D341Med (cell line): ENCODE measurements around the gene ITGBL1.

ENCODE experiments used
- DNase-seq: peaks from one replicate; pipeline ENCODE4 v3.0.0; 2012; ENCODE audit warnings: low spot score

The ITGBL1 gene

DNA sequence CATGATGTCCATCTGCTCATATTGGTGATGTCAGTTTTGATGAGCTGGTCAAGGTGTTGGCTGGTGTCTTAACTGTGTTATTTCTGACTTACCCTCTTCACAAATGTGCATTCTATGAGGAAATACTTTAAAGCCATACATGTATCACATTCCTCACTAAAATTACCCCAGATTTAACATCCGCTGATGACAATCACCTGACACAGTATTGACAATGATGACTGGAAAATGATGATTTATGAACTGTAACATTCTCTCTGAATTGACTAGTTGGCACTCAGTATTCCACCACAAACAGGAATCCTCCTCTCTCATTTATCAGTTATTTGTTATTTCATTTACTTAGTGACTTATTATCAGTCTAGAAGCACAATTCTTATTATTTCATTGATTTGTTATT, 117.3 kb downstream of the ITGBL1 start:
- no peak for DNase-seq

DNA sequence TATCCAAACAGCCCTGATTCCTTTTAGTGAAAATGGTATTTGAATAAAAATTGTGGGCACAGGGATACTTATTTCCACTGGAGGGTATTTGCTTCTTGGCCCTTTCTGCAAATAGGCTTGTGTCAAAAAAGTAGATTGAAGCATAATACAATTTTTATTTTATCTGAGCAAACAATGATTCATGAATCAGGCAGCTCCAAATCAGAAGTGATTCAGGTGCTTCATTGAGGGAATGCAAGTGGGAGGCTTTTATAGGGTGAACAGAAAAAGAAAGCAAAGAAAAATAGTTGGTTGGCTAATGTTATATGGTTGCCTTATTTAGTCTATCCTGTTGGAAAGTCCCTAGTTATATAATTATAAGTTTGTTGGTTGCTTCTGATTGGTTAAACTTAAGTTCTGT, 117.9 kb downstream of the ITGBL1 start:
- no peak for DNase-seq

DNA sequence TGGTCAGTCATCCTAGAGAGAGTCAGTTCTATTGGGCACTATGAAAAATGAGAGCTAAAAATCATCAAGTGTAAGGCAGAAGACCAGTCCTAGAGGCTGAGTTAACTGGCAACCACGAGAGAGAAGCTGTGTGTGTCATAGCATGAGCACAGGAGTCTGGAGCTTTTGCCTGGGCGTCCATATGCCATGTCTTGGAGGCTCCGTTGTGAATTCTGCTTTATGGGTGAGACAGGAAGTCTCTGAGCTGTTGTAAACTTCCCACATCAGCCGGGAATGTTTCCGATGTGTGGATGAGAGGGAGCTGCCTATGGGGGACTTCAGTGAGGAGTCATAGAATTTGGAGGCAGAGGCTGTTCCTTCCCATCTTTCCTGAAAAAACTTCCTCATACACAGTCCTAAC, 120.0 kb downstream of the ITGBL1 start:
- DNase-seq, result no peak

DNA sequence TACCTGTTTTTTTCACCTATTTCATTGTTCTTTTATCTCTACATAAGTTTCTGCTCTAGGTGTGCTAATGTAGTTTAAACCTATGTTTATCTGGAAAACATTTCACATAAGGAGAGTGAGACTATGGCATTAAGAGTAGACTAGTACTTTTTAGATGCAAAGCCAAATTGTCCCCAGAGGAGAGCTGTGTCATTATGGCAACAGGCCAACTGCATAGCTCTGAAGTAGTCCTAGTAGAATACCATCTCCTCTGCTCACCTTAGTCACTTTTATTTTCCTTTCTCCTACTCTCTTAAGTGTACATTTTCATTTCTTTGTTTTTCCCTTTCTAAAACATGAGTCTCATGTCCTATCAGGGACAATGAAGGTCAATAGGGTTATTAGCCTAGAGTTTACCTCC, 123.1 kb downstream of the ITGBL1 start:
- DNase-seq, result no peak

DNA sequence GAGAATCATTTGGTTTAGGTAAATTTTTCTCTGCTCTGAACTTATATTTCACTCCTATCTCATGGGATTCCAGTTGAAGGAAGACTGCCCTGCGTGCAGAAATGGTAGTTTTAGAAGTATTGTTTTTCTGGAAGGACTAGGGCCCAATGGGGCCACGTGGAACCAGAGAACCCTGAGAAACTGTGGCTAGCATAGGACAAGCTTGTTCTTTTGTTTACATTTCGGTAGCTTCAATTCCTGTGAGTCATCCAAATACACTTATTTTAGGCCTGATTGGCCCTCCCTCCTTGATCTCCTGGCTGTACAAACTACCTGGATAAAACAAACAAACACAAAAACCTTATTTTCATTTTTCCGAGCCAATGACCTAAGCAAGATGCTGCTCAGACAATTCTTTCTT, 124.0 kb downstream of the ITGBL1 start:
- DNase-seq, result no peak

DNA sequence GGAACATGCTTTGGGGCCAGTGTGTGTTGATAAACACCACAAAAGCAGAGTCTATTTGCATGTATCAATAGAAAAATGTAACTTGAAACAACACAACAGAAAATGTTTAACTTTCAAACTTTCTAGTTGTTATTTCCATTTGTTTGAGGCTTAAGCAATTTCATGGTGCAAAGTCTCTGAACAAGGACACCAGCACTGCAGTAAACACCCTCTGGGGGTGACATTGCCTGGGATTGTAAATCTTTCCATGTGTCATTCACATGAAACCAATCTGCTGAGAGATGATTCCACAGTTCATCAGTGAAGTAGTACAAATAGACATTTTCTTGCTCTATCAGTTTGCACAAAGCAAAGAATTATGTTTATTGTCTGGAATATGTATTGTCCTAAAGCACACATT, 124.5 kb downstream of the ITGBL1 start:
- DNase-seq, result no peak

DNA sequence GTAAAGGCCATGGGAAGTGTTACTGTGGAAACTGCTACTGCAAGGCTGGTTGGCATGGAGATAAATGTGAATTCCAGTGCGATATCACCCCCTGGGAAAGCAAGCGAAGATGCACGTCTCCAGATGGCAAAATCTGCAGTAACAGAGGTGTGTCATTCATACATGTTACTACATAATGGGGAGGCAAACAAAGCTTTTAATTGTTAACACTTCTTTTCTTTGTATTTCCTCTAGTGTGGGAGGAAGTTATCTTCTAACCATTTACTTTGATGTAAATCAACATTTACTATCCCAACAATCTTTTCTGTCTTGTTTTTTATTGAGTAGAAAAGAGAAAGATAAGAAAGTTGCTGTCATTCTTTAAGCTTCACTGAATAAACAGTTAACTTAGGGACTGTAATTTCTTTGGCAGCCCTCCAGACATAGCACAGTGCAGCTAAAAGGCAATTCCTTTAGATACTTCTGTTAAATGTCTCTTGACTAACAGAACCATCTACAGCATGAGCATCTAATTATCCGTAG, 126.9 kb downstream of the ITGBL1 start:
- no peak for DNase-seq

DNA sequence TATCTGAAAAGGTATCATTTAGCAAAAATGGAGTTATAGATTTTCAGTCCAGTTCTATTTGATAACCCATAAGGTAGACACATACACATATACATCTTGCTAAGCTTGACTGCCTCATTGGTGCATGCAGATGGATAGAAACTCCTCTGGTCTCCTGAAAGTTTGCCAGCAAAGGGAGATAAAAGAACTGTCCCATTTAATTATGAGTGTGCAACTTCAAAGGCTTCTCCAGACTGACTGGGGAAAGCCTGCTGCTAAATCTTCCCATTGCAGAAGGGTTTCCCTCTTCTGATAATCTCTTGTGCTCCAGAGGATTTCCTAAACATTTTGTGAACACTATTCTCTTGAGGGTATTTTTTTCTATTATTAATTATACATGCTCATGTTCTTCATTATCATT, 131.9 kb downstream of the ITGBL1 start:
- no peak for DNase-seq

DNA sequence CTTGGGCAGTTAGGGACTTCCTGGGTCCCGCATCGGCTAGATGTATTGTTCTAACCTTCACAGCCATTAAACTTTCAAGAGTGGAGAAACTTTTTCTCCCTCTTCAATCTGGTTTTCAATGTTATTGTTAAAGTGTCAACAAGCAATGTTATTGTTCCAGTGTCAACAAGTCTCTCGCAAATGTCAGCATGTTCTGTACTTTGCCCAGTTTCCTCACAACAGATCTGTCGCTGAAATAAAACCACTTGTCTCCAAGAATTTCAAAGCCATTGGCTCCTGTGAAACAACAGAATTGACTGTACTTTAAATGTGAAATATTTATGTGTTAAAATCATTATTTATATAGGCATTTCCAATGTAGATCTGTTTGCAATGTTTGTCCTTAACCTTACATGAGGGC, 138.0 kb downstream of the ITGBL1 start:
- DNase-seq, result no peak

DNA sequence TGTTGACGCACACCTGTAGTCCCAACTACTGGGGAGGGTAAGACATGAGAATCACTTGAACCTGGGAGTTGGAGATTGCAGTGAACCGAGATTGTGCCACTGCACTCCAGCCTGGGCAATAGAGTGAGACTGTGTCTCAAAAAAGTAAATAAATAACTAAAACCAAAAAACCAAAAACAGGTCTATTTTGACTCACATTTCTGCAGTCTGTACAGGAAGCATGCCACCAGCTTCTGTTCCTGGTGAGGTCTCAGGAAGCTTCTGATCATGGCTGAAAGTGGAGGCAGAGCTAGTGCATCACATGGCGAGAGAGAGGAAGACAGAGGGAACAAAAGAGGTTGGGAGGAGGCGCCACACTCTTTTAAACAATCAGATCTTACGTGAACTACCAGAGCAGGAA, 142.5 kb downstream of the ITGBL1 start:
- DNase-seq, result no peak

DNA sequence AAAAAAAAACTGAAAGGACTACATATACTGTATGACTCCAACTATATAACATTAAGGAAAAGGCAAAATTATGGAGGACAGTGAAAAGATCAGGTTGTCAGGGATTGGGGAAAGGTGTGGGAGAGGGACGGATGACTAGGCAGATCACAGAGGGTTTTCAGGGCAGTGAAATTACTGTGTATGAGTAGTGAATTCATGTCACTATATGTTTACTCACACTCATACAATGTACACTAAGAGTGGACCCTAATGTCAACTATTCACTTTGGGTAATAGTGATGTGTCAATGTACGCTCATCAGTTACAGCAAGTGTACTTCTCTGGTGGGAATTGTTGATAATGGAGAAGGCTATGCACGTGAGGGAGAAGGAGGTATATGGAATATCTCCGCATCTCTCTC, 144.3 kb downstream of the ITGBL1 start:
- no peak for DNase-seq

DNA sequence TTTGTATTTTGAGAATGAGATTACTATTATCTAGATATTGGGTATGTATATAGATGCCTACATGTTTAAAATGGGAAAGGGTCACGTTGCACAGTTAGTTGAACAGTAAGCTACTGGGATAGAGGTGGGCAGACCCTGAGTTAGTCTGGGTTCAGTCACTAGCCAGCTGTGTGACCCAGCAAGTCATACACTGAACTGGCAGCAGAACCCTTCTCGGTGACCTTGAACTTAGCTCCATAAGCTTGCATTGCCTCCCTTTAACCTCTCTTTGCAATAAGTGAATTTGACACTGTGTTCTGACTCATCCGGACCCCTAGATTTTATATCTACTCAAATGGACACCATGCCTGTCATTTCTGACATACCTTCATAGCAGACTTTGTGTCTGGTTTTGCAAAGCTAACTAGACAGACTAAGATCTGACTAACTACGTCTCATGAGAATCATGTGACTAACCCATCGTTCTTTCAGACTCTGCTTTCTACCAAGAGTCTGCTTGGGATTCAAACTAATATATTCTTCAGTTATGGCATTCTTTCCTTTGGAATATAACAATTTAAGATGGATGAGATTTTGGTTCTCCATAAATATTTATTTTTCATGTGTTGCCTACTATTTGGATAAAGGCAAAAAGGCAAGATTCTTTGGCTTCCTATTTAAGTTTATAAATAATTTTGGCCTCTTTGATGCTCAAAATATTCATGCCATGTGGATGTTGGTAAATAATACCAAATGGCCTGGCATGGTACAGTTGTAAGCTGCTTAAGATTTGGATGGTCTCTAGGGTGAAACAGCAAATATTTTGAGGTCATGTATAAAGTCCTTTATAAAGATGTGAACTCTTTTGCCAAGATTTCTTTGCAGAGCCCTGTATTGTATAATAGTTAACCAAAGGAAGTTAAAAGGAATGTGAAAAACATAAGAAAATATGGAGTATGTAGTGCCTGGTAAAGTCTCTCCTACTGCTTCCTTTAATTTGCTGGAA, 159.3 kb downstream of the ITGBL1 start:
- DNase-seq, result no peak

DNA sequence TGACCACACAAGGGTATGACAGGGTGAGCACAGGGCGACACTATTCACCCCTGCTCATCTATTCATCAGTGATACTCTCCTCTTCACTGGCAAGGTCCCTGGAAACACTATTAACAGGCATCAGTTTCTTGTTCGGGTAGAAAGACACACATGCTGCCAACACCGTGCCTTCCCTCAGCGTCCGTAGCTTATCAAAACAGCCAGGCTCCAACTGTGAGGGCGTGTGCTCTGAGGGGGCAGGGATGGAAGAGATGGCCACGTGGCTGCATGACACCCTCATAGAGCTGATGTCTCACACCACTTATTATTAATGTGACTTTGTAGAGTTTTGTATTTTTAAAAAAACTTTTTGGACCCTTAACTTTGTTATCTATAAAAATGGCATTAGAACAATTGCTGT, 160.3 kb downstream of the ITGBL1 start:
- no peak for DNase-seq

DNA sequence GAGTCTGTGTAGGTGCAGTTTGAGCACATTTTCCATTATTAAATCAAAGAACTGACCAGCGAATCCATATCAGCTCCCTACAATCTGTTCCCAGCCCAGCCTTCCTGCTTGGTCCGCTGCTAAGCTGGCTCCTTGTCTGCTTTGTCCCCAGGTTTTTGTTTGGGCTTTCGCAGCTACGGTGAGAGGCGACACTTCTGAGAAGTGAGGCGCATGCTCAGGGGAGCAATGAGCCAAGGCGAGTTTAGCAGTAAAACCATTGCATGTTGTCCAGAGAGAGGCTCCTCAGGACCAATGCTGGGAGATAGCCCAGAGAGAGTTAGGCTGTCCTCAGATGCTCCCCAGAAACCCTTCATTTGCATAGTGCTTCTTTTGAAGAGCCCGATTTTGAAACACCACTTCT, 162.0 kb downstream of the ITGBL1 start:
- DNase-seq, result no peak

DNA sequence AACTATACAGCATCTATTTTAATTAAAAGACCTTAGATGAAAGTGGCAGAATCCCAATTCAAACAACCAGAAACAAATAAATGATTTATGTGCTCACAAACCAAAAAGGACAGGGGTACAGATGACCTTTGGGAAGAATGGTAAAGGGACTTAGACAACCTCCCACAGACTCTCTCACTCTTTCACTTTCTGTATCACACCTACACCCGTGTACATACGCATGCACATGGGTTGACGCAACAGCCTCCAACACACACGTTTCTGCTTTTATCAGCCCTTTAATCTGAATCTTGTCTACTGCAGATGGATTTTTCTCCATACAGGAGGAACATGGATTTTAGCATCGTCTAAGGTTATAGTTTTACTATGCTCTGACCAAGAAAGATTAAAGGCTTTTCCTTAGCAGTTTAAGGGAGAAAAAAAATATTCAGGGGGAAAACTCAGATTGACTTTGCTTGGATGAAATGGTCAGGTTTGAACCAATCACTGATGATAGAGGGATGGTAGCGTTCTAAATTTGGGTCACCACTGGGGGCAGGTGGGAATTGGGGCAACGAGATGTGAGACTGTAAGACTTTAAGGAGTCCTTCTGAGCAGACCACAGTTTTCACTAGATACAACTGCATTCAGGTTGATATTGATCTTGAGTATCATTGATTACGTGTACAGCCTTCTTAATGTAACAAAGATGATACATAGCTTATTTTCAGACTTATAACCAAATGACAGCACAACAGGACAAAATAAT, 166.1 kb downstream of the ITGBL1 start:
- no peak for DNase-seq

DNA sequence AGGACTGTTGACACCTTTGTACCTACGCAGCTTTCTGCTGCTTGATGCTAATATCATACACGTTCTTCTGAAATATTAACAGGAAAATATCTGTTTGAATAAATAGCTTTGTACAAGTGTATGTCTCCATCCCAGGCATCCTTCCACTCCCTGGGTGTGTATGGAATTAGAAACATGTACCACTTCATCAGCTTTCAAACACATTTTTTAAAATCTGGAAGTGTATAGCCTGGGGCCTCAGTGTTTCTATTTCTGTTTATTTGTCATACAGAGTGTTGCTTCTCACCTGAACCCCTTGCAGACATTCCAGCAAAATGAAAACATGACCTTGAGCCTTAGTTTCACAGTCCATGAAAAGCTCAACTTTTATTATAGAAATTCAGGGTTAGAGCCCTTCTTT, 168.6 kb downstream of the ITGBL1 start:
- DNase-seq, result no peak

DNA sequence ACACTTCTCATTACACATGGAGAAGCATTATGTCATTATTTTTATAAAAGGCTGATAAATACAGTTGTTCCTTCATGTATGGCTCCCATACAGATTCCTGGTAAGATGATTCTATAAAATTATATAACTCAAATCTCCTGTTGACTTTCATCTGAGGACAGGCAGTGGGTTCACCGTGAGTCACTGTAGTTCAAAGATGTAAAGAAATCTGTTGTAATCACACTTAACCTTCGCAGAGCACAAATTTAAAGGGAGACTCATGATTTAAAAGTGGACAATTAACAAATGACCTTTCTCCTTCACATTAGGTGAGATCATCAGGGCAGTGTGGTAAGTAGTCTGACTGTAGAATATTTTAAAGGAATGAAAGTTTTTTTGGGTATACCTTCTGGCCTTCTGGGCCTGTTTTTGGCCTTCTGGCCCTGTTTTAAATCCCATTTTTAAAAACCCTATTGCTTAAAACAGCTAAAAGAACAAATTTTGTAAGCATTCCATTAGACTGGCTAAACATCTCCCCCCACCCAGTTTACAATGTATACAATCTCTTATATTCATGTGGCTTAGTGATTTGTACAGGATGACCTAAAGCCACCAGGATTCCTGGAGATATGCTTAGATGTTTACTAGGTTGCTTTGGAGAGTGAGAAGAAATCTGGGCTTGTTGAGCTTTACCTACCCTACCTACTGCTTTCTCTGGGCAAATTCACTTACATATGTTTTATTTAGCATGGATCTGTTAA, 171.2 kb downstream of the ITGBL1 start:
- no peak for DNase-seq

DNA sequence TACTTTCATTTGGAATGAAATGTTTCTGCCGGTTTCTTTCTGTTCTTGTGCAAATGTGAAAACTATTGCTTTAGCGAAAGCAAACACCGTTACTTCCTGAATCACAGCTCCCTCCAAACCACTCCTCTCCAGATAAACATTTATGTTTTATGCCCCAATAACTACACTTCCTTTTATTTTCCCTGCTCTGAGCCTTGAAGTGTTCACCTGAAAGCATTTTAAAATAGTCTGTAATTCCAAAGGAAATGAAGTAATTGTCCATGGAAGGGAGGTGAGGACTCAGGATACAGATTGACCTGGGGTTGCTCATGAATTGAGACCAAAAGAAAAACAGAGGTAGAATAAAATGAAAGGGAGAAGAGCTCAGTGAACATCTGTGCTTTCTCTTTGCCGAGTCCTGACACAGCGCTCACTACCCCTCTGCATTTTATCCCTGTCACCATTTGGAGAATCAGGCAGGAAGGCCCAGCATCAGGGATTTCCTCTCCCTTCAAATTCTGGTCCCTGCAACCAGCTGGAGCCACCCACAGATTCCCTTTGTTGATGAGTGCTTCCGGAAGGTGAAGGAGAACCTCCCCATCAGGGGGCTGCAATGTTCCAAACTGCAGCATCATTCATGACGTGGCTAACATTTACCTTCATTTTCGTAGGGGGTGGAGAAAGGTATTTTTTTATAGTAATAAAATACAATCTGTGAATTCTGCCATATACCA, 171.9 kb downstream of the ITGBL1 start:
- DNase-seq, result no peak

DNA sequence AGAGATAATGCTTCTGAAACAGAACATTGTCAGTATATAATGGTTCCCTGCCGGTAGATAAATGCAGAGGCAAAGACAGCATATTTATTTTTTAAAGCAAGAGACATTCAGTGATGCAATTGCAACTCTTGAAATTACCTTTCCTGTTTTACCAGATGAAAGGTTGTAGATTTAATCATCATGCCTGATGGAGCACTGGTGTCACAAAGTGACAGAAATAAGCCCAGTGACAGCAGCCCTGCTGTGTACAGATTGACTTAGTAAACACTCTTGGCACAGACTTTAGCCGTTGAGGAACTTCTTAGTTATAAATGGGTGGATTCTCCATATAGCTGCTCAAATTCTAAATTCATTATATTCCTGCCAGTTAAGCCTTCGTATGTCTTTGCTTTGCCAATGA, 172.5 kb downstream of the ITGBL1 start:
- DNase-seq, result no peak

DNA sequence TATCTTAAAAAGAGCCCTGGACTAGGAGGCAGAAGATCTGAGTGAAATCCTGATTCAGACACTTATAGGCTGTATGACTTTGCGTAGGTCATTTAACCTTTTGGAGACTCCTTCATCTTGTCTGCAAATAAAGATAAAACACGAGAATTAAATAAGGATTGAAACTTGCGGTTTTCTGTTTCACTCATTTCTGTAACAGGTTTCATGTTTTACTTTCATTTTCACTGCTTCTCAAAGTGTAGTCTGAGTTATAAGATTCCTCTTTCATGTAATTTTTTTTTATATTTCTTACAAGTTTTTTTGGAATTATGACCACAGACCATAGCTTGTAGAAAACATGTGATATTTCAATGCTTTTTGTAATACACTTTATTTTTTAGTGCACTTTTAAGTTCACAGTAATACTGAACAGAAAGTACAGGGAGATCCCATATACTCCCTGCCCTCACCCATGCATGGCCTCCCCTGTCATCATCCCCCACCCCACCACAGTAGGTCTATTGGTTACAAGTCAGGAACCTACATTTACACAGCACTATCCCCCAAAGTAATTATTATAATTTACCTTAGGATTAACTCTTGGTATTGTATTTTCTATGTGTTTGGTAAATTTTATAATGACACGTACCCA, 174.6 kb downstream of the ITGBL1 start:
- no peak for DNase-seq

DNA sequence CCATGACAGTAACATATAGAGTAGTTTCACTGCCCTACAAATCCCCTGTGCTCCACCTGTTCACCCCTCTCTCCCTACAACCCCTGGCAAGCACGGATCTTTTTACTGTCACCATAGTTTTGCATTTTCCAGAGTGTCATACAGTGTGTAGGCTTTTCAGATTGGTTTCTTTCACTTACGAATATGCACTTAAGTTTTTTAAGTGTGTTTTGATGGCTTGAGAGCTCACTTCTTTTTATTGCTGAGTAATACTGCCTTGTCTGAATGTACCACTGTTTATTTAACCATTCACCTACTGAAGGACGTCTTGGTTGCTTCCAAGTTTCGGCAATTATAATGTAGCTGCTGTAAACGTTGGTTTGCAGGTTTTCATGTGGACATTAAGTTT, 175.1 kb downstream of the ITGBL1 start:
- no peak for DNase-seq
